B cell (primary cell): ENCODE results near the gene PYCR2. TPM values are rescaled to one million over a fixed set of nuclear protein-coding genes. Genes with fewer than 3 reads are reported as not detected.
"Not testable (repeated sequence)": the region's sequence is repeated elsewhere in the genome, so short reads cannot be mapped to it uniquely, and the experiment has no call there.

ENCODE experiments used
- ATAC-seq: fragments of 200-7000 bp; cut with Tn5 transposase; one replicate; pipeline ENCODE4 v1.10.0; 2021; ENCODE audit warnings: low read depth, mild to moderate bottlenecking, moderate number of reproducible peaks, moderate library complexity
- CTCF ChIA-PET: fragments of 350-600 bp; sonication (Branson Sonifier 250); formaldehyde crosslinking; loops from one replicate; lab custom pipeline; 2021; ENCODE audit warnings: antibody characterized with exemption, inconsistent platforms; lab: Charles Lee
- POLR2A ChIA-PET: fragments of 350-600 bp; sonication (Branson Sonifier 250); formaldehyde crosslinking; loops from one replicate; lab custom pipeline; 2021; ENCODE audit warnings: antibody characterized with exemption; lab: Charles Lee
- DNase-seq: peaks from one replicate; pipeline ENCODE4 v3.0.0; 2013
- H2AFZ ChIP-seq: 2 replicates; pipeline ENCODE4 v1.6.1; 2012; ENCODE audit warnings: mild to moderate bottlenecking, low read depth, low read length; ENCODE audit not compliant: insufficient read depth, poor library complexity, severe bottlenecking
- H3K27ac ChIP-seq, 2 donors: 1 replicate in 1 of 2; 2 replicates in 1 of 2; pipeline ENCODE4 v1.5.1; 2012 to 2013; ENCODE audit warnings: low read length in 2 of 2, mild to moderate bottlenecking in 2 of 2, moderate library complexity in 1 of 2
- H3K27me3 ChIP-seq, 4 experiments: fragments of 200-600 bp in 1 of 4; sonication (generic) in 1 of 4; replicated peaks in 1 of 4; 1 replicate in 2 of 4; 2 replicates in 2 of 4; pipeline versions ENCODE4 v1.6.1 to v1.7.0; 2013 to 2016; ENCODE audit warnings: low read length in 3 of 4, mild to moderate bottlenecking in 2 of 4, mixed read lengths in 1 of 4, moderate library complexity in 1 of 4; ENCODE audit not compliant: insufficient read depth in 4 of 4, control insufficient read depth in 3 of 4; ENCODE audit errors: control extremely low read depth in 1 of 4
- H3K36me3 ChIP-seq, 2 experiments: replicated peaks in 1 of 2; 1 replicate in 1 of 2; 2 replicates in 1 of 2; pipeline versions ENCODE4 v1.6.1 to v1.7.1; 2013; ENCODE audit warnings: low read length in 1 of 2; ENCODE audit not compliant: insufficient read depth in 2 of 2, control insufficient read depth in 1 of 2; ENCODE audit errors: control extremely low read depth in 1 of 2, extremely low read depth in 1 of 2
- H3K4me1 ChIP-seq, 2 donors: fragments of 200-600 bp in 1 of 2; sonication (generic) in 1 of 2; 1 replicate in 1 of 2; 2 replicates in 1 of 2; pipeline versions ENCODE4 v1.5.1 to v1.6.1; 2013 to 2017; ENCODE audit warnings: low read length in 2 of 2; ENCODE audit not compliant: control insufficient read depth in 2 of 2, insufficient read depth in 2 of 2
- H3K4me2 ChIP-seq: replicated peaks from 2 replicates; pipeline ENCODE3; 2012; ENCODE audit warnings: mild to moderate bottlenecking, low read depth, low read length; ENCODE audit not compliant: poor library complexity, severe bottlenecking
- H3K4me3 ChIP-seq, 5 experiments: fragments of 200-600 bp in 1 of 5; sonication (generic) in 1 of 5; 1 replicate in 3 of 5; 2 replicates in 2 of 5; pipeline versions ENCODE4 v1.5.1 to v1.7.0; 2011 to 2016; ENCODE audit warnings: low read length in 4 of 5, mild to moderate bottlenecking in 4 of 5, low read depth in 2 of 5, control low read depth in 1 of 5, moderate library complexity in 1 of 5; ENCODE audit not compliant: insufficient read depth in 1 of 5; ENCODE audit errors: control extremely low read depth in 1 of 5, extremely low read depth in 1 of 5
- H3K79me2 ChIP-seq: fragments of 200-600 bp; sonication (generic); one replicate; pipeline ENCODE4 v1.6.0; 2016; ENCODE audit warnings: low read length; ENCODE audit not compliant: control insufficient read depth, insufficient read depth
- H3K9ac ChIP-seq: fragments of 200-600 bp; sonication (generic); 2 replicates; pipeline ENCODE4 v1.6.1; 2017; ENCODE audit warnings: mild to moderate bottlenecking, low read length, moderate library complexity
- H3K9me3 ChIP-seq, 3 donors: one replicate each; pipeline versions ENCODE4 v1.6.1 to v1.7.1; 2013; ENCODE audit warnings: low read length in 2 of 3; ENCODE audit not compliant: control insufficient read depth in 2 of 3, insufficient read depth in 1 of 3; ENCODE audit errors: control extremely low read depth in 1 of 3
- H4K20me1 ChIP-seq: 2 replicates; pipeline ENCODE4 v1.6.0; 2012; ENCODE audit warnings: mild to moderate bottlenecking, low read length; ENCODE audit not compliant: insufficient read depth, control insufficient read depth, poor library complexity, severe bottlenecking
- H3K27ac Mint-ChIP-seq: one replicate; pipeline ENCODE4 v1.8.0; 2021; ENCODE audit warnings: mixed read lengths
- H3K27me3 Mint-ChIP-seq: one replicate; pipeline ENCODE4 v1.8.0; 2021; ENCODE audit warnings: mixed read lengths
- H3K4me1 Mint-ChIP-seq: one replicate; pipeline ENCODE4 v1.8.0; 2021; ENCODE audit warnings: mixed read lengths
- H3K4me3 Mint-ChIP-seq: one replicate; pipeline ENCODE4 v1.8.0; 2021; ENCODE audit warnings: mixed read lengths
- H3K9me3 Mint-ChIP-seq: one replicate; pipeline ENCODE4 v1.8.0; 2022; ENCODE audit warnings: mixed read lengths; ENCODE audit not compliant: insufficient read depth
- CTCF ChIP-seq: fragments of 200-600 bp; IDR thresholded peaks from one replicate; pipeline ENCODE4 v1.8.0; 2022; ENCODE audit warnings: antibody characterized with exemption, mild to moderate bottlenecking
- EZH2 ChIP-seq: IDR thresholded peaks from 2 replicates; pipeline ENCODE4 v1.6.1; 2012; ENCODE audit warnings: borderline replicate concordance, low read depth, mild to moderate bottlenecking, moderate library complexity, low read length; ENCODE audit not compliant: insufficient read depth, poor library complexity, severe bottlenecking
- WGBS: methylation state at CpG from one replicate; pipeline ENCODE4 v1.1.5; 2013; ENCODE audit warnings: missing lambda C conversion rate; ENCODE audit not compliant: insufficient coverage; 5-methylcytosine and 5-hydroxymethylcytosine counted together
- intact Hi-C: fragments of 100-400 bp; cut with micrococcal nuclease; formaldehyde crosslinking; loops from one replicate; pipeline ENCODE4 v1.10.0; 2022
- polyA plus RNA-seq: library from polyadenylated mRNA; depleted of rRNA; stranded (reverse); fragments of >200 nt; gene quantifications from 2 replicates; pipeline ENCODE4 v1.2.3, GENCODE V29; 2012
- total RNA-seq, 2 donors: library from RNA; stranded (reverse); fragments of 120-200 nt in 1 of 2; gene quantifications; 1 replicate in 1 of 2; 2 replicates in 1 of 2; pipeline versions ENCODE4 v1.2.3 to v1.2.4, GENCODE V29; 2013 to 2022

PYCR2 gene
- total and polyA plus RNA-seq, 2 donors (not counting 1 experiment from before 2014, with no cell fraction given): 113 to 134 TPM

GRCh38 chr1:225969751-225970150, 45.7 kb upstream of the PYCR2 start:
- intact Hi-C loops, POLR2A ChIA-PET: not testable (repeated sequence)

GRCh38 chr1:225965231-225965630, 41.2 kb upstream of the PYCR2 start:
- TF ChIP-seq EZH2 (no peak), CTCF (no peak)
- ChIA-PET CTCF (no interaction called here), POLR2A (interaction anchor here (0.6 kb wide), 1 partner anchor 243 kb away, joined by 3 read pairs; no protein-coding TSS in a partner anchor)
- DNase-seq (no peak), ATAC-seq (no peak)
- no peaks in the 10 kb centered on the region for H3K9me3 ChIP-seq
- peaks cover 0 to 5% of the 10 kb centered on the region in 2 donors for H3K4me1 ChIP-seq
- no peak overlapping the region for H3K27ac ChIP-seq
- H4K20me1 ChIP-seq: no peaks in the 10 kb centered on the region
- H3K9ac ChIP-seq: no peak overlapping the region
- no peak overlapping the region for H3K4me2 ChIP-seq
- H3K4me3 ChIP-seq: no peak overlapping the region
- WGBS: 96% methylated on average over 3 of the region's 5 CpGs
- no peaks in the 10 kb centered on the region for H3K9me3 Mint-ChIP-seq
- H3K27me3 Mint-ChIP-seq: no peaks in the 10 kb centered on the region
- H3K4me3 Mint-ChIP-seq: no peak overlapping the region
- H3K27me3 ChIP-seq: peaks cover 0 to 7% (median 0%) of the 10 kb centered on the region in 4 experiments
- no peak overlapping the region for H2AFZ ChIP-seq
- no peaks in the 10 kb centered on the region for H3K79me2 ChIP-seq
- peaks cover 2% of the 10 kb centered on the region for H3K4me1 Mint-ChIP-seq
- H3K27ac Mint-ChIP-seq: no peak overlapping the region
- no peaks in the 10 kb centered on the region for H3K36me3 ChIP-seq
- intact Hi-C loops: no loop called here

More at GRCh38 chr1:225969751-225970150, 45.7 kb upstream of the PYCR2 start:
- H3K4me1 ChIP-seq, H3K4me1 Mint-ChIP-seq, H3K27ac ChIP-seq, H3K4me3 ChIP-seq, H3K79me2 ChIP-seq, H3K27ac Mint-ChIP-seq, H3K9ac ChIP-seq, H3K4me2 ChIP-seq, CTCF ChIA-PET, H3K27me3 Mint-ChIP-seq, H3K4me3 Mint-ChIP-seq, H2AFZ ChIP-seq, ATAC-seq, H3K27me3 ChIP-seq, H4K20me1 ChIP-seq, H3K9me3 ChIP-seq, H3K9me3 Mint-ChIP-seq, H3K36me3 ChIP-seq, DNase-seq: not testable (repeated sequence)
- WGBS: 97% methylated on average over 28 of the region's 28 CpGs
